ENCODE results near the gene CAMSAP2. TPM values are rescaled to one million over a fixed set of nuclear protein-coding genes. Genes with fewer than 3 reads are reported as not detected.

Gene CAMSAP2
- total RNA-seq, 4 donors from 2014 or later: 37.8 to 47.4 (median 46.0) TPM

DNA sequence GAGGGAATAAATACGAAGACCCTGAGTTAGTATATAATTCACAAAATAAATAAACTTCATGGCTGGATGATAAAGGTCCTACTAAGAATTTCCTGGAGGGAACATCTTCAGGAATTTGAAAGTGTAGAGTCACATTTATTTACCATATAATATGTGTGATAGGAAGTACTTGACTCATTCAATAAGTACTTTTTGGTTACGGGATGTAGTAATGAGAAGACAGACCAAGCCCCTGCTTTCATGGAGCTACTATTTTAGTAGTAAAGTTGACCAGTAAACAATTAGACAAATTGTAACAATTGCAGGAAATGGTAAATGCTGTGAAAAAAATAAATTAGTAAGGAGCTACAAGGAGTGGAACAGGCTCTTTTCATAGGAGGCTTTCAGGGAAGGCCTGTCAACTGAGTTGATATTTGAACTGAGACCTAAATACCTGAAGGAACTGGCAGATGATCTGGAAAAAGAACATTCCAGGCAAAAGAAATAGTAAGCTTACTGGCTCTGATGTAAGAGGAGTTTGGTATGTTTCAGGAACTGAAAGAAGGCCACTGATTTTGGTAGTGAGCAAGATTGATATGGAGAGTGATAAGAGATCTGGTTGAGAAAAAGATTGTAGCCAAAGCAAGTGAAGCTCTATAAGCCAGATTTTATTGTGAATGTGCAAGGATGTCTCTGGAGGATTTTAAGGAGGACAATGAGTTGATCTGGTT, 36.2 kb downstream of the CAMSAP2 start:
- Histone ChIP-seq H3K4me1 (peaks cover 9 to 52% (median 12%) of the 10 kb centered on the region in 3 donors), H3K27ac (peak overlapping the region; percentile 52 to 71 (median 68)), H3K36me3 (peaks cover 0 to 18% of the 10 kb centered on the region in 2 donors), H3K4me3 (no peak overlapping the region), H3K27me3 (no peaks in the 10 kb centered on the region), H3K9me3 (no peaks in the 10 kb centered on the region)
- ATAC-seq: peak; percentile 61
- WGBS, 2 donors (ENCODE audit: low coverage in 1 of 2): 73 to 87% methylated on average over 2 of the region's 2 CpGs
- TF ChIP-seq POLR2AphosphoS5 (IDR thresholded peaks at IDR 0.05) (peak; percentile 45), POLR2A (IDR thresholded peaks at IDR 0.05) (no peak)
- TF ChIP-seq, protein P1, sequence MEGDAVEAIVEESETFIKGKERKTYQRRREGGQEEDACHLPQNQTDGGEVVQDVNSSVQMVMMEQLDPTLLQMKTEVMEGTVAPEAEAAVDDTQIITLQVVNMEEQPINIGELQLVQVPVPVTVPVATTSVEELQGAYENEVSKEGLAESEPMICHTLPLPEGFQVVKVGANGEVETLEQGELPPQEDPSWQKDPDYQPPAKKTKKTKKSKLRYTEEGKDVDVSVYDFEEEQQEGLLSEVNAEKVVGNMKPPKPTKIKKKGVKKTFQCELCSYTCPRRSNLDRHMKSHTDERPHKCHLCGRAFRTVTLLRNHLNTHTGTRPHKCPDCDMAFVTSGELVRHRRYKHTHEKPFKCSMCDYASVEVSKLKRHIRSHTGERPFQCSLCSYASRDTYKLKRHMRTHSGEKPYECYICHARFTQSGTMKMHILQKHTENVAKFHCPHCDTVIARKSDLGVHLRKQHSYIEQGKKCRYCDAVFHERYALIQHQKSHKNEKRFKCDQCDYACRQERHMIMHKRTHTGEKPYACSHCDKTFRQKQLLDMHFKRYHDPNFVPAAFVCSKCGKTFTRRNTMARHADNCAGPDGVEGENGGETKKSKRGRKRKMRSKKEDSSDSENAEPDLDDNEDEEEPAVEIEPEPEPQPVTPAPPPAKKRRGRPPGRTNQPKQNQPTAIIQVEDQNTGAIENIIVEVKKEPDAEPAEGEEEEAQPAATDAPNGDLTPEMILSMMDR (IDR thresholded peaks at IDR 0.05): no peak

DNA sequence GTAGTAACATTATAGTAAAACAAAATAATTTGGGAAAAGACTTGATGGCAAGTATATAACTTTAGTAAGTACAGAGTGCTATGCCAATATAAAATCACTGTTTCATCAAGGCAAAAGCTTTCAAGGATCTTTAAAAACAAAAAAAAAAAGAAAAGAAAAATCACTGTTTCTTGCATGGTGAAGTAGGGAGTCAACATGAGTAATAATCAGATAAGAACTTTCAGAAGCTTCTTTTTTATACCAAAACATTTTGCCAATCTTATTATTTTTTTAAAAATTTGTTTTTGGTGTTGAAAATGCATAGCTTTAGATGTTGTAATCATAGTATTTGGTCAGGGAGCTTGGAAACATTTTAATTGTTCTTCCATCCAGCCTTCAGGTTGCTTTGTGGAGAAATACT, 37.2 kb downstream of the CAMSAP2 start:
- Histone ChIP-seq H3K36me3 (peaks cover 0 to 8% of the 10 kb centered on the region in 2 donors), H3K4me3 (no peak overlapping the region), H3K27me3 (no peaks in the 10 kb centered on the region), H3K27ac (peak overlapping the region; percentile 40 to 71 (median 58)), H3K4me1 (peaks cover 9 to 61% (median 12%) of the 10 kb centered on the region in 3 donors), H3K9me3 (no peaks in the 10 kb centered on the region)
- ATAC-seq: peak; percentile 54
- TF ChIP-seq EP300 (IDR thresholded peaks at IDR 0.05) (no peak), POLR2A (IDR thresholded peaks at IDR 0.05) (no peak), POLR2AphosphoS5 (IDR thresholded peaks at IDR 0.05) (no peak)
- TF ChIP-seq, protein P1 (IDR thresholded peaks at IDR 0.05): no peak

DNA sequence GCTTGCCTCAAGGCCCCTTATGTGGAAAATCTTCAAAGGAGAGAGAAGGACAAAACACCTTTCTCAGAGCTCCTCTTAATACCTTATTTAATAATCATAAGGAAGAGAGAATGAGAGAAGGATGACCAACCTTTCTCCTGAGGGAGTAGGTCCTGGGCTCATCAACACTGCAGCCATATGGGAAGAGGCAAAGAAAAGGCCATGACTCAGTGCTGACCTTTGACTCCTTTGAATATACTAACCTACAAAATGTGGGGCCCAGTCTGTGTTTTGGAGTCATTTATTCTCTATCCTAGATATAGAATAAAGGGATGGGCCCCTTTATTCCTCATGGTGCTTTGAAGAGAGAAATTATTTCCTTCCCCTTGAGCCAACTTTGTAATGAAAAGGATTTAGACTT, 38.3 kb downstream of the CAMSAP2 start:
- H3K27ac ChIP-seq: peak overlapping the region in 3 of 4 donors; percentile 46 to 71 (median 52)
- TF ChIP-seq POLR2AphosphoS5 (IDR thresholded peaks at IDR 0.05): no peak
- no peak for TF ChIP-seq EP300 (IDR thresholded peaks at IDR 0.05)
- no peak for ATAC-seq

DNA sequence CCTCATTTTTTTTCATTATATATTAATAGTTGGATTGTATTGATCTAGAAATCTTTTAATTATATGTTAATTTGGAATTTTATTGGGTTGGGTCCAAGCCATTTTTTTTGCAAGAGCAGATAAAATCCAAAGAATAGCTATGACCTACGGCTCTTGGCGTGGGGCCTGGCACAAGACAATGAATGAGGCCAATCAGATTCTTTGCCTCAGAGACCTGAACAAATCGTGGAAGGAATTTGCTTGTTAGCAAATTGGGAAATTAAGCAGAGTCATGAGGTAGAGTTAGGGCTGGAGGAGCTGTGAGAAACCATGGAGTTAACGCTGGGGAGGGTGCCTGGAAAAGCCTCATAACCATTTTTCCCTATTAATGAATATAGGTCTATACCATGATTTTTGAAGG, 40.1 kb downstream of the CAMSAP2 start:
- TF ChIP-seq, protein P1 (IDR thresholded peaks at IDR 0.05): no peak
- ATAC-seq: no peak
- whole genome bisulfite sequencing, 2 donors (ENCODE audit: low coverage in 1 of 2): 83 to 93% methylated on average over 3 to 4 of the region's 4 CpGs
- Histone ChIP-seq H3K36me3 (peaks cover 0 to 10% of the 10 kb centered on the region in 2 donors), H3K27me3 (no peaks in the 10 kb centered on the region), H3K4me1 (peaks cover 9 to 73% (median 12%) of the 10 kb centered on the region in 3 donors), H3K4me3 (no peak overlapping the region), H3K9me3 (no peaks in the 10 kb centered on the region), H3K27ac (peak overlapping the region in 1 of 4 donors; percentile 6)

More for the DNA sequence above, 38.3 kb downstream of the CAMSAP2 start:
- Histone ChIP-seq H3K4me3 (no peak overlapping the region), H3K27me3 (no peaks in the 10 kb centered on the region), H3K36me3 (peaks cover 0 to 6% of the 10 kb centered on the region in 2 donors), H3K9me3 (no peaks in the 10 kb centered on the region), H3K4me1 (peaks cover 9 to 72% (median 12%) of the 10 kb centered on the region in 3 donors)

DNA sequence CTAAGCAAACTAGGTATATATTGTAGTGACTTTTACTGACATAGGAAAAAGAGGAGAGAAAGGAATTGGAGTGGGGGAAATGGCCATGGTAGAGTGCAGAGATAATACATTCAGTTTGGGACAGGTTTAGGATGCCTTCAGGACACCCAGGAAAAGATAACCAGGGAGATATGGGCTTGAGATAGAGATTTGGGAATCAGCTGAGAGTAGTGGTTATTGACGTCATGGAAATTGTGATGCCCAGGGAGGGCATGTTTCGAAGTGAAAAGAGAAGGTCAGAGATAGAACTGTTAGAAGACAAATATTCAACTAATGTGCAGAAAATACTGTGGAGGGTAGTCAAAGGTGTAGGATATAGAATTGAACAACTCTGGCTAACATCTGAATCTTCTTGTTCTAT, 40.6 kb downstream of the CAMSAP2 start:
- Histone ChIP-seq H3K9me3 (no peaks in the 10 kb centered on the region), H3K4me1 (peaks cover 7 to 67% (median 12%) of the 10 kb centered on the region in 3 donors), H3K27ac (peak overlapping the region in 1 of 4 donors; percentile 6), H3K36me3 (peaks cover 0 to 10% of the 10 kb centered on the region in 2 donors), H3K4me3 (no peak overlapping the region), H3K27me3 (no peaks in the 10 kb centered on the region)
- 83 to 93% methylated on average over 2 of the region's 2 CpGs for WGBS, 2 donors (ENCODE audit: low coverage in 1 of 2)
- TF ChIP-seq POLR2A (IDR thresholded peaks at IDR 0.05) (no peak), POLR2AphosphoS5 (IDR thresholded peaks at IDR 0.05) (no peak), EP300 (IDR thresholded peaks at IDR 0.05) (no peak)
- TF ChIP-seq, protein P1 (IDR thresholded peaks at IDR 0.05): no peak
- no peak for ATAC-seq
